ENCODE data around the gene CSH2.

CSH2 gene

DNA sequence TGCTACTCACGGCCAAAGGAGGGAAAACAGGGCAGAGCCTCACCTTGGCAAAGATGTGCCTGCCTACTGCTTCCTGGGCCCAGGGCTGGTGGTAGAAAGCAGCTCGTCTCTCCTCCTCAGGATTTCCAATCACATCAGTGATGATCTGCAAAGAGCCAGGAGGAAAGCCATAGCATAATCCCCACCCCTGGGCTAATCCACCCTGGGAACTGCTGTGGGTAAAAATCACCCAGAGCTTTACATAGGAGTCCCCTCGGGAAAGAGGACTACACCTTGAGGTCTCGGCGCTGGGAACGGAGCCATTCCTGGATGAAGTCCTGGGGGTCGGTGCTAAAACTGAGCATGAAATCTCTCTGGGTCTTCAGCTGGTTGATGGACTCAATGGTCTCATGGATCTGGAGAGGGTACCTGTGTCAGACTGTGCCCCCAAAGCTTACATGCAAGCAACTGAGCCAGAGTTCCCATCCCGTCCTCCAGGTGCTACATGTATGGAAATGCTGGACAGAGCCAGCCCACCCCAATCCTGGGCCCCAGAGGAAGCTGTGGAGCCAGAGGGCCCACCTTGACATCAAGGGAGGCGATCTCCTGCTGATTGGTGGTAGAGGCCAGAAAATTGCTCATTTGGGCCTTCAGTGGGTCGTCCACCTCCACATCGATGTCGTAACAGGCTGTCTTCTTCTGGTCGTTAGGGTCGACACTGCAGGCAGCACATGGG, 40.3 kb downstream of the CSH2 start:
- no peak for DNase-seq

DNA sequence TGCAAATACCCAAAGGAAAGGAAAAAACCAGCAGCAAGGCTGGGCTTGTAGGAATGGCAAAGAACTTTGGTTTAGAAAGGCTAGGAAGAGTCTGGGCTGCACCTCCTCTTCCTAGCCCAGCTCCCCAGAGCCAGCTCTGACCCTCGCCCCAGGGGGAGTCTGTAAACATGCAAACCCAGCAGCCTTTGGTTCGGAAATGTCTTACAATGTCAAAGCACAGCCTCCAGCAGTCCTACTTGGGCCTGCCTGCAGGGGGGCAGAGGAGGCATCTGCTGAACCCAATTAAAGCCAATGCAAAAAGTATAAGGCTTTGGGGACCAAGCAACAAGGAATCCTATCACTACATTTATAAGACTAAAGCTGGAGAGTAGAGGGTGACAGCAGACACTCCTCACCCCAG, 41.0 kb downstream of the CSH2 start:
- DNase-seq = no peak

DNA sequence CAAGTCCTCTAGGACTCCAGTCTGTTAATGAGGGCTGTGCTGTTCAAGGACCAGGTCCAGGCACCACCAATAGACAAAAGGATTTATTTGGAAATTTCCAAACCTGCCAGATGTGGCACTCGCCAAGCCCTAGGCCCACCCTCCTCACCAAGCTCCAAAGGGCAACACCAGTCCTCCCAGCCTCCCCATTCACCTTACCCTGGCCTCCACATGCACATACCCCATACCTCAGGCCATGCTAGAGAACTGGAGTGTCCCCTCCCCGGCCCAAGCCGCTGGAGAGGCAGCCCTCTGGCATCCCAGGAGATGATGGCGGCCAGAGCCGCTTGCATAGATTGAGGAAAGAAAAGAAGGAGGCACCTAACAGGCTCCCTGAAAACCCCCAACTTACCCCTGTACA, 41.5 kb downstream of the CSH2 start:
- DNase-seq = no peak

DNA sequence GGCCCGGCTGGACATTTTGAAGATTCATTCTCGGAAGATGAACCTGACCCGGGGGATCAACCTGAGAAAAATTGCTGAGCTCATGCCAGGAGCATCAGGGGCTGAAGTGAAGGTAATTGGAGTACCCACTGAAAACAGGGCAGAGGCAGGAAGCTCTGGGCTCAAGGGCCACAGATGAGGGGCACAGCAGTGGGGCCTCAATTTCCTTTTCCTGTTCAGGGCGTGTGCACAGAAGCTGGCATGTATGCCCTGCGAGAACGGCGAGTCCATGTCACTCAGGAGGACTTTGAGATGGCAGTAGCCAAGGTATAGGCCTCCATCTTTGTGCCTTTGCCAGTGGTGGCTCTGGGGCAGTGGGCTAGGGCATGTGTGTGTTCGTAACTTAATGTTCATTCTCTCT, 42.0 kb downstream of the CSH2 start:
- DNase-seq = no peak

DNA sequence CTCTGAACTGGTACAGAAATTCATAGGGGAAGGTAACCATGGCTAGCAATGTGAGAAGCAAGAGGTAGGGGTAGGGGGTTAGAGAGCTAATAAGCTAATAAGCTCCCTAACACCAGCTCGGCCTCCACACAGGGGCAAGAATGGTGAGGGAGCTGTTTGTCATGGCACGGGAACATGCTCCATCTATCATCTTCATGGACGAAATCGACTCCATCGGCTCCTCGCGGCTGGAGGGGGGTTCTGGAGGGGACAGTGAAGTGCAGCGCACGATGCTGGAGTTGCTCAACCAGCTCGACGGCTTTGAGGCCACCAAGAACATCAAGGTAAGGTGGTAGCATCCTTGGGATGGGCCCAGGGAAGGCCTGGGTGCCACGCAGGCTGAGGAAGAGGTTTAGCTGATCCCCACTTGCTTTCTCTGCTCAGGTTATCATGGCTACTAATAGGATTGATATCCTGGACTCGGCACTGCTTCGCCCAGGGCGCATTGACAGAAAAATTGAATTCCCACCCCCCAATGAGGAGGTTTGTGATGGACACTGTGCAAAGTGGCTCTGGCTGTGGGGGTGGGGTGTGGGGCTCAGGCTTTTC, 42.5 kb downstream of the CSH2 start:
- DNase-seq = no peak

DNA sequence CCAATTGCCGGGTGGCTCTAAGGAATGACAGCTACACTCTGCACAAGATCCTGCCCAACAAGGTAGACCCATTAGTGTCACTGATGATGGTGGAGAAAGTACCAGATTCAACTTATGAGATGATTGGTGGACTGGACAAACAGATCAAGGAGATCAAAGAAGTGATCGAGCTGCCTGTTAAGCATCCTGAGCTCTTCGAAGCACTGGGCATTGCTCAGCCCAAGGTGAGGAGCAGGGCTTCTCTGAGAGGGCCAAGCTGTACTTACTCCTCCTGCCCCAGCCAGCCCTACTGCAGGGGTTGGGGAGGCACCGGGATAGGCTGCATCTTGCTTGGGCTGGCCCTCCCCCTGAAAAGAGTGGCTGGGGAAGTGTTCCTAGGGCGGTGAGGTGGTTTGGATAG, 43.2 kb downstream of the CSH2 start:
- DNase-seq = no peak

DNA sequence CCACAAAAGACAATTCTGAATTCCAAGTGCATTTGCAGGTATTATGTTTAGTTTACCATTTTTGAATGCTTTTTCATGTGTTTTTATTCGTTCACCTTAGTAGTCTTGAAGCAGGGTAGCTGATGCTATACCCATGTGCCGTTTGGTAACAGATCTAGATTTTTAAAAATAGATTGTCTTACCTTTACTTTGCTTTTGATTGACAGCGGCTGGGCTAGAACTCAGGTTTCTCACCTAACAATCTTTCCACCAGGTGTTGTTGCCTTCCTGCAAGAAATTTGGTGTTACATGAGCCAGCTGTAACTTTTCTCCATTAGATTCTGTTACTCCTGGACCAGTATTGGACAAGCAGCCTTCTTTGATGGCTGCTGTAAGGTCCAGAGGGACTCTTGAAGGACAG, 44.5 kb downstream of the CSH2 start:
- no peak for DNase-seq

DNA sequence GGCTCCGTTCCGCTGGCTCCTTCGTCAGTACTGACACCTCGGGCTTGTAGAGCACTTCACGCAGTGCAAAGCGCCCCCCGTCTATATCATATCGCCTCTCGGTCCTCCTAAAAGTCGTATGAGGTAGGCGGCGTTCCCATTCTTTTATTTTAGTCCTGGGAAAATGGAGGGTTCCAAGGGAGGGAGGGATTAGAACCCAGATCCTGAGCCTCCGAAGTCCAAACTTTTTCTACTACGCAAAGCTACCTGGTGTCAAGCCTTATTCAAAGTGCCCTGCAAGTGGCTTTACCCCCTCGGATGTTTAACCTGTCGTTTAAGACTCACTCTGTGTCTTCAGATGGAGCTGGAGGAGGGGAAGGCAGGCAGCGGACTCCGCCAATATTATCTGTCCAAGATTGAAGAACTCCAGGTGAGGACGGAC, 45.7 kb downstream of the CSH2 start:
- no peak for DNase-seq

DNA sequence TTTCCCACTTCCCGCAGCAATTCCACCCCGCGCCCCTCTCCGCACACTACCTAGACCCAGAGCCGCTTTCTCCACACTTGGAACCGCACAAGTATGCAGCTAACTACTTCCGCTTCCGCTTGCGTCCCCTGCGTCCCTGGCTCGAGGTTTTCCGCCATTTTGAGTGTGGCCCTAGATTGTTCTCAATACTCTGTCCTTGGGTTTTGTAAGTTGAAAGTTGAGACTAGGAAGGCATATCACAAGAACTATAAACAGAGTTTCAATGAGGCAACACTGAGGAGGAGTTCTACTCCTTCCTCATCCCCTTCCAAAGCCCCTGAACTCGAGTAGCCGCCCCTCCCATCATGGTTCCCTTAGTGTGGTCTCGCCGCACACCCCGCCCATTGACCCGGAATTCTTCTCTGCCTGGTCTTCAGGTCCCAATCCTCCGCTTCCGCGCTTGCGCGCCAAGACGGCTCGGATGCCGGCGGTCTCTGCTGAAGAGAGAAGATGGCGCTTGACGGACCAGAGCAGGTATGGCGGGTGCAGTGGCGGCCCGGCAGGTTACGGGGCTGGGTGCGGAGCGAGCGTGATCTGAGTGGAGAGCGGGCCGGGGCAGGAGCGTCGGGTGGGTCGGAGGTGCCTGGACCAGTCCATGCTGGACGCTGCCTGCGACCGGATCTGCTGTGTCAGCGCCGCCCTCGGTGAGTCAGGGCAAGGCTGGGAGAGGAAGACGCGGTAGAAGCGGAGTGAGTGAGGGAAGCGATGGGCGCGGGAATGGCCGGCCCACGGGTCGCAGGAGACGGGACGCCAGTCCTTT, 46.3 kb downstream of the CSH2 start, which contains the start of the genes FTSJ3 and PSMC5:
FTSJ3 (minus strand) TSS at position 662 of the 799 bp plus-strand sequence. CDS start 761 bp downstream, outside the sequence.
PSMC5 (plus strand) TSS at position 430 of the 799 bp plus-strand sequence; CDS start at position 490, 60 bp downstream.
- peak; percentile 91 for DNase-seq

DNA sequence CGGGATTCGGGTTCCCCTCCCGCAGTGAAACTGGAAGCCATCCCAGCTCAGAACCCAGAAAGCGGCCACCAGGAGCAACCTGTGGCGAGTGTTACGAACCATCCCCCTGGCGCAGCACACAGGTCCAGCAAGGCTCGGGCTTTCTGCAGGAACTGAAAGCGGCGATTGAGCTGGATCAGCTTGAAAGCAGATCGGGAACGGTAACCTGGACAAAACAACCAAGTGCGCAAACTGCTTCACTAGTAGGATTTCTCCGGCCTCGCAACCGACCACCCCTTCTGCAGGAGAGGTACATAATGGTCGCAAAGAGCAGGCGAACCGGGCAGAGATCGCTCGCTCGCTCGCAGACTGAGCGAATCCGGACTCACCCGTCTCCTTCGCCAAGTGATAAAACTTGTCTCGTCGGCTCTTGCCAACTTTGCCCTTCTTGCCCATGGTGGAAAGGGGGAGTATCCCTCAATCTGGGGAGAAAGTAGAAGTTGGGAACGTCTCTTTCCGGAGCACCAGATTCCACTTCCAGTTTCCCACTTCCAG, 46.9 kb downstream of the CSH2 start:
- no peak for DNase-seq

DNA sequence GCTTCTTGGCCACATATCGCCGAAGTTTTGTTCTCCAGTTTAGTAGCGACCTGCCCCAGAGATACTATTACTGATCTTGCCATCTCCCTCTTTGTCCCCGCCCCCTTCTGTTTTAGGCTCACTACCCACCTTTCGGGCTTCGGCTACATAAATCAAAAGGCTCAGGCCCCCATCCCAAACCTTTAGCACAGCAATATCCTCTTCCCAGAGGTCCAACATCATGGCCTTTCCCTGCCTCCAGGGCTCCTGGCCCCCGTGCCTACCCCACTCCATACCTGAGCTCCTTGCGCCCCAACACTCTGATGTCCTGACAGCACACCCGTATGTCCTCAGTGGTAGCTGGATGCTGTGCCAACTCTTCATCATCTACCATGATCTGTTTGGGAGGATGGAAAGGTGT, 49.1 kb downstream of the CSH2 start:
- DNase-seq = no peak

DNA sequence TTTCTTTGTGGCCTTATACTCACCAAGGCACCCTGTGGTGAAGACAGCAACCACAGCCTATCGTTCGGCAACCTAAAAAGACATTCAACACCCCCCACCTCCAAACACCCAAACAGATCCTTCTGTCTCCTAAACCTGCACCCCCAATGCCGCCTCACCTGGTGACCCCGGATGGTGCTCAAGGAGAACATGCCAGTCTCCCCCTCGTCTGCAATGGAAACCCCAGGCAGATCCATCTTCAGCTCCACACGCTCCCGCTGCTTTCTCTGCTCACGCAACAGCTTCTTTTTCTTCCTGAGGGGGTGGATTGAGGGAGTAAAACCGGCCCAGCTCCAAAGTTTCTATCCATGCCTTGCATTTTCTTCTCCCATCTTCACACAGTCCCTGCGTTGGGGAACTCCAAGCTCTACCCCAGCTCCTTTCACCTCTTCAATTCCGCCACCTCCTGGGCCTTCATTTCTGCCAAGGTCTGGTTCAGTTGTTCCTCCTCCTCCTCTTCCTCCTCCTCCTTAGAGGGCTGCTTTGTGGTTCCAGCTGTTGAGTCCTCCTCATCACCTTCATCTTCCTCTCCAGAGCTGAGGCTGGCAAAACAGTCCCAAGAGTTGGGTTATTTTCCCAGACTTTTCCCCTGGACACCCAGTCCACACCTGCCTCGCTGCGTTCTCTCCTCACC, 49.7 kb downstream of the CSH2 start:
- no peak for DNase-seq

DNA sequence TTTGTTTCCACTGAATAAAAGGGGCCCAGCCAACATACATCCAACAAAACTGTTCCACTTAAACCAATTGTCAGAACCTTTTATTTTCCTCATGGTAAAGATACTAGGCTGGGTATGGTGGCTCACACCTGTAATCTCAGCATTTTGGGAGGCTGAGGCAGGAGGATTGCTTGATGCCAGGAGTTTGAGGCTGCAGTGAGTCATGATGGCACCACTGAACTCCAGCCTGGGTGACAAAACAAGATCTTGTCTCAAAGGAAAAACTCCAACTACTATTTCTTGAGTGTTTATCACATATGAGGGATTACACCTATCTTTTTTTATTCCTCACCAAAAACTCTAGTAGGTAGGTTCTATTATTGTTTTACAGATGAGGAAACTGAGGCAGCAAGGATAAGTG, 50.9 kb downstream of the CSH2 start:
- no peak for DNase-seq

All from activated CD4-positive, alpha-beta T cell treated with anti-CD3 and anti-CD28 coated beads for 1 hour (primary cell).